HG03571 (cell line): Measurements from ENCODE around the gene ANP32E.
A peak's percentile ranks its signal among the peaks of the same experiment; 100 is the strongest.
"Not testable (repeated sequence)": the region's sequence is repeated elsewhere in the genome, so short reads cannot be mapped to it uniquely, and the experiment has no call there.

Source experiments
- ATAC-seq: cut with Tn5 transposase; IDR thresholded peaks from one replicate; pipeline ENCODE4 v1.9.1; 2021; ENCODE audit not compliant: unreplicated experiment

ANP32E gene

DNA sequence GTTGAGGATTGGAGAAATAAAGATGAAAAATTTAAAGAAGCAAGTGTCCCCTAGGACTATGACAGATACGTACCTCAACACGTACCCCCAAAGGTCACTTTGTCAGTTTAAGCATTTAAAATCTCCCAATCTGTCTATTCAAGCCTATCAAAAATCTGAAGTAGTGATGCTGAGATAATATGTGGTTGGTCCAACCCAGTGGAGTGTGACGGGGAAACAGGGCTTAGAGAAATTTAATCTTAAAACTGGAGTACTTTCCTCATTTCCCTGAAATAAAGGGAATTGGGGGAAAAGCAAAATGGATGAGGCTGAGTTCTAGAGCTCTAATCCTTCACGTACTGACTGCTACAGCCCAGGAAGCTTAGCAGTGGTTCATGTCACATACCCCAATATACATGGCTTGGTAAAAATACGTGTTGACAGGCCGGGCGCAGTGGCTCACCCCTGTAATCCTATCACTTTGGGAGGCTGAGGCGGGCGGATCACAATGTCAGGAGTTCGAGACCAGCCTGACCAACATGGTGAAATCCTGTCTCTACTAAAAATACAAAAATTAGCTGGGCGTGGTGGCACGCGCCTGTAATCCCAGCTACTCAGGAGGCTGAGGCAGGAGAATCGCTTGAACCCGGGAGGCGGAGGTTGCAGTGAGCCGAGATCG is 21.7 kb downstream of the ANP32E start:
- not testable (repeated sequence) for ATAC-seq

DNA sequence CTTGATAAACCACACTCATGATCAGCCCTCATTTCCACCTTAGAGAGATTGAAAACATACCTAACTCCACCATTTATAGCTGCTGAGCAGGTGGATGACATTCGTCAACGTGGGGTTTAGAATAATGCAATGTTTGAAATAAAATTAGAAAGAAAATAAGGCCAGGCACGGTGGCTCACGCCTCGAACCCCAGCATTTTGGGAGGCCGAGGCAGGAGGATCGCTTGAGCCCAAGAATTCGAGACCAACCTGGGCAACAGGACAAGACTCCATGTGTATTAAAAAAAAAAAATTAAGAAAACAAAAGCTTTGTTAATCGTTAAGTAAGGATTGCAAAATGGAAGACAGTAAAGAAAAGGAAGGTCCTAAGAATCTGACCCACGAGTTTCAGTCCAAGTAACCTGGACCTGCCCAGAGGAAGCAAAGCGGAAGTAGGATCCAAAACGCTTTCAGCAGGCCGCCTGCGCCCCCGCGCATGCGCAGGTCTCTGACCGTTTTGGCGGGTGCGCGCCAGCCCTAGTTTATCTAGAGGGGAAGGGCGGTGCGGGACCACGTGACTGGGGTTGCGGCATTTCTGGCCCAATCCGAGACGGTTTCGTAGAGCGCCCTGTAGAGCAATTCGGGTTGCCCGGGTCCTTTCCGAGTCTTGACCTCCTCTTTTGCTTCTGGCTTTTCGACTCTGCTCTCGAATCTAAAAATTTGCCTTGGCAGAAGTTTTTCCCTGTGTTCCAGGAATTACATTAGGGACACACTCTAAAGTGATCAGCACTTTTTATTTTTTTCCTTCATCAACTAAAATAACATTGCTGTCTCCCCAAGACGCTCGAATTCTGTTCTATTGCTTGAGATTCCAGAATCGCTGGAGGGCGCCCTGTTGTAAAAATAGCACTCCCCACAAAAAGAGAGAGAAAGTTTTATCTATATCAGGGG is 22.5 kb downstream of the ANP32E start:
- peak; percentile 86 for ATAC-seq

DNA sequence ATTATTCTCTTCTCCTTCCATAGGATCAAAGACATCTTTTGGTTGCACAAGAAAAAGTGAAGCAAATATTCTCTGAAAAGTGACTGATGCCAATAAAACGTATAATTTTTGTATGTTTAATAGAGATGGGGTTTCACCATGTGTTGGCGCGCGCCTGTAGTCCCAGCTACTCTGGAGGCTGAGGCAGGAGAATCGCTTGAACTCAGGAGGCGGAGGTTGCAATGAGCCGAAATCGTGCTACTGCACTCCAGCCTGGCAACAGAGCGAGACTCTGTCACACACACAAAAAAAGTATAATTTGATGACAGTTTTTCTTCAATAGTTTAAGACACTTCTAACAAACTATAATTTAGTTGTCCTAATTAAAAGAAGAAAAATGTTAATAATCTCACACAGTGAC is 23.8 kb downstream of the ANP32E start:
- no peak for ATAC-seq

DNA sequence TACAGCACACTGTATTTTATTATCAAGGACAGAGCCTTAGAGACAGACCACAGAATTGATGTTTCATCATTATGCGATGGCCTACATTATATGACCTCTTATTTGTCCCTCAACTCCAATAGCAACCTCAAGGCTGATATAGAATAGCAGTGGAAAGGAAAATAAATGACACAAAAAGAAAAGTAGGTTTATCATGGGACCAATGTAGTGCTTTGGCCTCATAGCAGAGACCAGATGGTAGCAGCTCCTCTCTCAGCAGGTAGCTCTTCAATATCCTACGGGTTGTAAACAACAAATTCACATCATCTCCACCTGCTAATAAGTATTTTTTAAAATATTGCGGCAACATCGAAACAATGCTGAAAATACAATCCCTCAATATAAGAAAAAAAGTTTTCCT is 25.2 kb downstream of the ANP32E start:
- ATAC-seq = no peak

DNA sequence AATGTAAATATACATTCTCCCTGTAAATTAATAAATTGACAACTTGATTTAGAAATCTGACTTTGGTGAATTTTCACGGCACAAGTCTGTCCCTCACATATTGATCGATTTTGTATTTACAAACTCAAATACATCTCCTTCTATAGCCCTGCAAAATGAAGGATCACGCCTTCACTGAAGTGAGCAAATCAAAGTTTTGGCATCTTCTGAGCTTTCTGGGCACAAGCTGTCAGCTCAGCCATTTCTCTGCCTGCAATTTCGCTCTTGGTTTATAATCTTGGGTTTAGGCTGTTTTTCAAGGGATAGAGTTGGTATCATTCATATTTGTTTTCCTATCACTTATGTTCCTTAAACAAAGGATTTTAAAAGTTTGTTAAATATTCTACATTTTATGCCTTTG is 25.8 kb downstream of the ANP32E start:
- no peak for ATAC-seq

DNA sequence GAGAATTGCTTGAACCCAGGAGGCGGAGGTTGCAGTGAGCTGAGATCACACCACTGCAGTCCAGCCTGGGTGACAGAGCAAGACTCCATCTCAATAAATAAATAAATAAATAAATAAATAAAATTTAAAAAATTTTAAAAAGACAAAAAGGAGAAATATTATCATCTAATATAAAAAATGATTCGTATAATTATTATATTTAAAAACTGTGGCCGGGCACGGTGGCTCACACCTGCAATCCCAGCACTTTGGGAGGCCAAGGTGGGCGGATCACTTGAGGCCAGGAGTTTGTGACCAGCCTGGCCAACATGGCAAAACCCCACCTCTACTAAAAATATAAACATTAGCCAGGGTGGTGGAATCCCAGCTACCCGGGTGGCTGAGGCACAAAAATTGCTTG is 27.5 kb downstream of the ANP32E start:
- not testable (repeated sequence) for ATAC-seq

DNA sequence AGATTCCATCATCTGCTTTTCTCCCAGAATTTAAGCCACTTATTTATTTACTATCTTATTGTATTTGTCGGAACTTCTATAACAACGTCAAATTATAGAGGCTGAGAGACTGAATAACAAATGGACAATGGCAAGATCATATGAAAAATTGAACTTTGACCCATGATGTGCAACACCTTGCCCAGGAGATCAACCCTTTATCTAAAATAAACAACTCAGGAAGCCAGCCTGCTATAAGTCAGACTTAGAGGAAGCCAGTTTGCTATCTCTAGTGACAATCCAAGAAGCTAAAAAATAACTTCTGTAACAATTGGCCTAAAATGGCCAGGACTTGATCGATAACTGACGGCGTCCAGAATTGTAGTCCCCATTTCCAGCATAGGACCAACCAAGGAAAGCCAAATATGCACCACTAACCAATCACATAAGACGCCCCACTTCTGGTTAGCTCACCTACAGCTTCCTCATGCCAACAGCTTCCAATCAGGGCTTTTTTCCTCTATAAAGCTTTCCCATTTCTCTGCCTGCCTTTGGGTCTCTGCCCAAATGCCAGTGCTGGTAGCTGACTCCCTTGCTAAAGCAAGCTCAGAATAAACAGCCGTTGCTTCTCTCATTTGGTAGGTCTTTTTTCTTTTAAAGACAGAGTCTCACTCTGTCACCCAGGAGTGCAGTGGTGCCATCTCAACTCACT is 28.5 kb downstream of the ANP32E start:
- no peak for ATAC-seq

DNA sequence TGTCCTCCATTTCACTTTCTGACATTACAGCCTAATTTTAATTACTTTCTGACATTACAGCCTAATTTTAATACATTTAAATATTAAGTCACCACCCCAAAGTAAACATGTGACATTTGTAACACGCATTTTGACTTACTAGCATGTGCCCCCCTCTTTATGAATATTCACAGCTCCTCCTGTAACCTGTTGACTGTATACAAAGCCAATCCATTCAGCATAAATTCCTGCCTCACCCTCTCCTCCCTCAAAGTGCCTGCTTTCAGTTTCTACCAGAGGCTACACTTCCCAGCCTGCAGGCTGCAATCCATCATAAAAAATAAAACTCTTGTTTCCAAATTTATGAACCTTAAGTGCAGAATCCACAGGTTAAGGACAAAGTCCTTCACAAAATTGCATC is 39.5 kb downstream of the ANP32E start:
- no peak for ATAC-seq

DNA sequence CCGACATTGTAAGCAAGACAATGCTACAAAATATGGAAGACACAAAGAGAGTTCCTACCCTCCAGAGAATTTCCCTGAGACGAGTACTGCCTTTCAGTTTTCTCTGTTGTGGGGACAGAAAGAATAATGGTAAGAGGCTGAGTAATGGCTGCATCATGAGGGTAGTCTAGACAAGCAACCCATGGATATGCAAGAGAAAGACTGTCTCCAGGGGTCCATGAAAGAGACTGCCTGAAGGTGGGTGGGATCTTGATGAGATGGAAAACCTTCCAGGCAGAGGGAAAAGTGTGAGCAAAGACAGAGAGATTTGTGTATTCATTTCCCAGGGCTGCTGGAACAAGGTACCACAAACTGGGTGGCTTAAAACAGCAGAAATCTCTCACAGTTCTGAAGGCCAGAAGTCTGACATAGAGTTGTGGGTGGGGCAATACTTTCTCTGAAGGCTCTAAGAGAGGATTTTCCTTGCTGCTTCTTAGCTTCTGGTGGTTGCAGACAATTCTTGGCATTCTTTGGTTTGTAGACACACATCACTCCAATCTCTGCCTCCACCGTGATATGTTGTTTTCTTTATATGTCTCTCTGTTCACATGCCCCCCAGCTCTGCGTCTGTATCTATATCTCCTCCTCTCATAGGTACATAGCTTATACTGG is 41.4 kb downstream of the ANP32E start:
- ATAC-seq = no peak

DNA sequence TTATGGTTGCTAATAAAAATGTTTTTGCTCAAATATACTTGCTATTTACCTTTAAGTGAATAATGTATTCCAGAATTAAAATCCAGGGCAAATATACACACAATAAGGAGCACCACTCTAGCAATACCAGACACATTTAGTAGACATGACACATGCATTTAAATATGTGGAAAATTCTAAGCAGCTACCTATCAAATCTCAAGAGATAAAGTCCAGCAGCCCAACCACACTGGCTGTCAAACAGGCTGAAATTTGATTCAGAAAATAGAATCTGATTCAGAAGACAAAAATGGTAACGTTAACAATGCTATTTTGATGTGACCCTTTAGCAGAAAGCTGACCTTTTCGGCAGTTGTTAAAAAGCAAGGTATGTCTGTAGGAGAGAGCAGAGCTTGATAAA is 43.9 kb downstream of the ANP32E start:
- no peak for ATAC-seq

DNA sequence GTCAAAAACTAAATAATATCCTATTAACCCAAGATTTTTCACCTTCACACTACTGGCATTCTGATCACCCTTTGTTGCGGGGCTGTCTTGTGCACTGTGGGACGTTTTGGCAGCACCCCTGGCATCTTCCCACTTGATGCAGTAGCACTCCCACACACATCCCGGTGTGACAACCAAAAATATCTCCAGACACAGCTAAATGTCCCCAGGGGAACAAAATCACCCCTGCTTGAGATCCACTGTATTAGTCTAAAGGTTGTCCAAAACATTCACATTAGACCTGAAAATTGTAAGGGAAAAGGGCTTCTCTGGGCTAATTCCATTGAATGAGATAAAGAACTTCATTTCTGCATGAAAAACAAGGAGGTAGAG is 48.4 kb downstream of the ANP32E start:
- no peak for ATAC-seq

DNA sequence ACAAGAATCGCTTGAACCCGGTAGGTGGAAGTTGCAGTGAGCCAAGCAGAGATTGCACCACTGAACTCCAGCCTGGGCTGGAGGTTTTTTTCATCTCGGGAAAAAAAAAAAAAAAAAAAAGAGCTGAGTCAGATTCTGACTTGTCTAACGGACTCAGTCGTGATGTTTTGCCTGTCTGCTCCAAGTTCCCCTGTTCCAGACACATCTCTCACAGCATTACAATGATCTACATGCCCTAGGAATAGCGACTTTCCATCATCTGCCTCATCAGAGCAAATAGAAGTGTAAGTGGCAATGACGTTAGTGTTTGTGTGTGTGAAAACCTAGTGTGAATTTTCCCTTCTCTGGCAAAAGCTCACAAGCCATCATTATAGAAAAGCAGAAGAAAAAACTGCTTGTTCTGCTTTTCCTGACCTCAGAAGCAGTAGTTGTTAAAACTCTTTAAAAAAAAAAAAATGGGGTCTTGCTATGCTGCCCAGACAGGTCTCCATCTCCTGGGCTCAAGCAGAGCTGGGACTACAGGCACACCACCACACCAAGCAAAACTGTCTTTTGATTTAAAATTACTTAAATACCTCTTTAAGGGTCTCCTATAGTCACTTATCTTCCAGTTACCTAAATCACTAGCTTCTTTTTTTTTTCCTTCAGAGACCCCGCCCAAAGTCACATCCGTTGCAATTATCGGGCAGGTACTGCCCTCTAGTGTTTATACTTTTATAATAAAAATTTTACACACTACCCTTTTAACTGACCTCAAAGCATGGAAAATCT is 48.9 kb downstream of the ANP32E start:
- ATAC-seq = no peak

DNA sequence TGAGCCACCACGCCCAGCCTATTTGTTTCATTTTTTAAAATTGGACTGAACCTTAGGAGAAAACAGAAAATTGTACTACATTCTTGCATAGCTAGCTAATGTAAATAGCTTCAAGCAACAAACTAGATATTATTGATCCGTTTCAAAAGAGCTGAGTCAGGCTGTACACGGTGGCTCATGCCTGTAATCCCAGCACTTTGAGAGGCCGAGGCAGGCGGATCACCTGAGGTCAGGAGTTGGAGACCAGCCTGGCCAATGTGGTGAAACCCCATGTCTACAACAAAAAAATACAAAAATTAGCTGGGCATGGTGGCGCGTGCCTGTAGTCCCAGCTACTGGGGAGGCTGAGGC is 49.5 kb downstream of the ANP32E start:
- ATAC-seq = not testable (repeated sequence)

DNA sequence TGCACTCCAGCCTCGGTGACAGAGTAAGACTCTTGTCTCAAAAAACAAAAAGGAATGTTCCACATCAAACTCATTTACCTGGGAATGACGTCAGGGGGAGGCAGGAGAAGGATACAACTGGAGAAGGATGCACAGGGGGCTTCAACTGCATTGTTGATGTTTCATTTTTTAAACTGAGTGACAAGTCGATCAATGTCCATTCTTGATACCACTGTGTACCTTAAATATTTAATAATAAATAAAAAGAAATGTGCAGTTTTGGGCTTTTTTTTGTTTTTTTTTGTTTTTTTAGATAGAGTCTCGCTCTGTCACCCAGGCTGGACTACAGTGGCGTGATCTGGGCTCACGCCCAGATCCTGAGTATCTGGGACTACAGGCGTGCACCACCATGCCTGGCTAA is 50.4 kb downstream of the ANP32E start:
- no peak for ATAC-seq

DNA sequence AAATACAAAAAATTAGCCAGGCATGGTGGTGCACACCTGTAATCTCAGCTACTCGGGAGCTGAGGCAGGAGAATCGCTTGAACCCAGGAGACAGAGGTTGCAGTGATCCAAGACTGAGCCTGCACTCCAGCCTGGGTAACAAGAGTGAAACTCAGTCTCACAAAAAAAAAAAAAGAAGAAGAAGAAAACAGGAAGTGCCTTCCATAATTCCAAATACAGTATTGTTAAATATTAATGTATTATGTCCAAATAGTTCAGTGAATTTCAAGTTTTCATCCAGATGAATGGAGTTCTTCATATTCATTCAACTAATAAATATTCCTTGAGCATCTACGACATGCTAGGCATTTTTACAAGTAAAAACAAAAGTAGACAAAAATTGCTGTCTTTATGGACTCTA is 52.9 kb downstream of the ANP32E start:
- no peak for ATAC-seq

DNA sequence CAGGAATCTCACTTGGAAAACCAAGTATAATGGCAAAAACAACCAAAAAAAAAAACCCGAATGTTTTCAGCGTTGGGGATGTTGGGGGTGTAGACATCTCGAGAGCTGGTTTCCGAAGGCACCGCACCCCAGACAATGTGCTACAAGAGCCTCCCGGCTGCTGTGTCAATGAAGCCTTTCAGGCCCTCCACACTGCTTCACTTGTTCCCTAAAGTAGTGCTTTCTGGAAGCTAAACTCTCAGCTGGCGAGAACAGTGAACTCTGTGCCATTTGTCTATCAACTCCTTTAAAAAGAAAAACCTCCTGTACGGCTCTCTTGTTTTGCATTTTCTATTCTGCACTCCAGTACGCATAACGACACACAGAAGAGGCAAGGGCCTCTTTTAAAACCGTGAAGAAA is 53.7 kb downstream of the ANP32E start:
- ATAC-seq = no peak

DNA sequence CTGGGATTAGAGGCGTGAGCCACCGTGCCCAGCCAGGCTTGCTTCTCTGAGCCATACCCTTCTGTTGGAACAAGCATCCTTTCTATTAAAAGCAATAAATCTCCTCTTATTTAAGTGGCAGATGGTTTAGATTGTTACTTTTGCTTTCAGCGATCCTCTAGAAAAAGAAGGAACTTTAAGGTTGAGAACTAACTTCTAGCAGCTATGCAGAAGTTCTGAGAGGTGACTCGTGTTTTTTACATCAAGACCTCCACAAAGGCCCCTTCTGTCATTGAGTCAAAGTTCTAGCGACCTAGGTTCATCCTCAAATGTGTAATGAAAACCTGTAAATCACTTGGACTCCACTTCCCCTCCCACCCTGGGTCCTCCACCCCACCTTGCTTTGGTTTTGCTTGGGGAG is 55.4 kb downstream of the ANP32E start:
- ATAC-seq = no peak

DNA sequence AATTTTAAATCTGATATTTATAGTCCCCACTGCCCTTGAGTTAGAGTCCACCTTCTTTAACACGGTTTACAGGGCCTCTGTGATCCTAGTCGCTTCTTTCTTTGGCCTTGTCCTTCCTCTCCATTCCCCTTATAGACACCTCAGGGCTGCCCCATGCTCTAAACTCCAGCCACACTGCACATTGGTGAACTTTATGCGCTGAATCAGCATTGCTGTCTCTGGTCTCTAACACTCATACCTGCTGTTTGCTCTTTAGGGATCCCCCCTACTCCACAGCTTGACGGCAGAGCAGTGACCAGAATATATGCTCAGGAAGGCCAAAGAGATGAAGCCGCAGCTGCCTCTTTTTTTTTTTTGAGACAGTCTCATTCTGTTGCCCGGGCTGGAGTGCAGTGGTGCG is 56.0 kb downstream of the ANP32E start:
- ATAC-seq = no peak

DNA sequence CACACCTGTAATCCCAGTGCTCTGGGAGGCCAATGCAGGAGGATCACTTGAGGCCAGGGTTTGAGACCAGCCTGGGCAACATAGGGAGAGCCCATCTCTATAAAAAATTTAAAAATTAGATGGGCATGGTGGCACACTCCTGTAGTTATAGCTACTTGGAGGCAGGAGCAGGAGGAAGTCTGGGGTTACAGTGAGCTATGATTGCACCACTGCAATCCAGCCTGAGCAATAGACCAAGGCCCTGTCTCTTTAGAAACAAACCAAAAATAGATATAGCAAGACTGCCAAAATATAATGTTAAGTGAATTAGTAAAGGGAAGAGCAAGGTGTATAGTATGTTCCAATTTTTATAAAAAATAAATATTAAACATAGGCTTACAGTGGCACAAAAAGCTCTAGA is 57.4 kb downstream of the ANP32E start:
- ATAC-seq = no peak

DNA sequence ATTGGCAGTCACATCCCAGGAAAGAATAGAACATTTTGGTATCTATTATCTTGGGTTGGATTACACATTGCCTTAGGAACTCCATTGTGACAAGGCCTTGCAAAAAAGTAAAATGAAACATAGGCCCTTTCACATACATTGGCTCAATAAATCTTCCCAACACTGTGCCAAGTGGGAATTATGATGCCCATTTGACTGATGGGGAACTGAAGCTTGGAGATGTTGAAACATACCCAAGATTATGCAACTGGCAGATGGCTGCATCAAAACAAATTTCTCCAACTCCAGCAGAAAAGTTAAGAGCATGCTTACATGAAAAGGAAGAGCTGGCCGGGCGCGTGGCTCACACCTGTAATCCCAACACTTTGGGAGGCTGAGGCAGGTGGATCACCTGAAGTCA is 59.3 kb downstream of the ANP32E start:
- no peak for ATAC-seq

DNA sequence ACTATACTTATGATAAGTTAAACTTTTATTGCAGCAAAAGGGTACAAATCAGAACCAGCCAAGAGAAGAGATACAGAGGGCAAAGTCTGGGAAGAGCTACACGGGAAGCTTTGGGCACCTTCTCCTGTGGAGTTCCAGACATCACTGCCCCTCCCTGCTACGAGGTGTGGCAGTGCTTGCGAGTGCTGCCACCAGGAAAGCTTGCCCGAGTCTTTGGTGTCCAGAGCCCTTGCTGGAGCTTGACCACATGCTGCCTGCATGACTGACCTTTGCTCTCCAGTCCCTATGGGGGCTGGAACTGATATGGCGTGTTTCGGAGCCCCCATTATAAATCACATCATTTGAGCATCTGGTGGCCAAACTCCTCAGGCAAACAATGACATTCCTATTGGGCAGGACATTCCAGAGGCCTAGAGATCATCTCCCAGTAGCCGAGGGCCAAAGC is 62.7 kb downstream of the ANP32E start:
- ATAC-seq = no peak
